Stimulated activated CD8-positive, alpha-beta memory T cell treated with anti-CD3 and anti-CD28 coated beads, Interleukin-4, amount 100 ng/mL, for 24 hours (primary cell): ENCODE measurements around the gene CA5A.
"Not testable (repeated sequence)": the region's sequence is repeated elsewhere in the genome, so short reads cannot be mapped to it uniquely, and the experiment has no call there.

Source experiments
- DNase-seq: peaks from one replicate; pipeline ENCODE4 v3.0.0-alpha.2; 2020; ENCODE audit warnings: low read depth

The CA5A gene

GRCh38 chr16:87948119-87948545, 11.8 kb upstream of the CA5A start:
- DNase-seq: no peak

GRCh38 chr16:87947356-87948118, 11.2 kb upstream of the CA5A start:
- DNase-seq: no peak

- no peak for DNase-seq
Observed at GRCh38 chr16:87946596-87947347, 10.4 kb upstream of the CA5A start.

GRCh38 chr16:87945351-87946042, 9.2 kb upstream of the CA5A start:
- no peak for DNase-seq

GRCh38 chr16:87942680-87943079, 6.4 kb upstream of the CA5A start:
- DNase-seq: no peak

GRCh38 chr16:87939562-87940423, 3.5 kb upstream of the CA5A start:
- DNase-seq: no peak

- DNase-seq: no peak
Observed at GRCh38 chr16:87938412-87938949, 2.2 kb upstream of the CA5A start.

GRCh38 chr16:87937231-87937542, 858 bp upstream of the CA5A start:
- DNase-seq: not testable (repeated sequence)

- not testable (repeated sequence) for DNase-seq
Observed at GRCh38 chr16:87936016-87936374, 334 bp downstream of the CA5A start.

- DNase-seq: not testable (repeated sequence)
Observed at GRCh38 chr16:87934752-87935425, 1.4 kb downstream of the CA5A start.

- DNase-seq: no peak
Observed at GRCh38 chr16:87933140-87933495, 3.2 kb downstream of the CA5A start.

GRCh38 chr16:87932475-87933139, 3.7 kb downstream of the CA5A start:
- not testable (repeated sequence) for DNase-seq

GRCh38 chr16:87931504-87931903, 4.8 kb downstream of the CA5A start:
- DNase-seq: no peak

GRCh38 chr16:87930456-87930855, 5.9 kb downstream of the CA5A start:
- no peak for DNase-seq

GRCh38 chr16:87929986-87930385, 6.3 kb downstream of the CA5A start:
- no peak for DNase-seq

GRCh38 chr16:87927195-87927562, 9.2 kb downstream of the CA5A start:
- DNase-seq: no peak

- DNase-seq: no peak
Observed at GRCh38 chr16:87926246-87927194, 9.8 kb downstream of the CA5A start.

- no peak for DNase-seq
Observed at GRCh38 chr16:87924811-87925670, 11.3 kb downstream of the CA5A start.
